K562 (cell line): ENCODE data around the gene PHF1. TPM values are rescaled to one million over a fixed set of nuclear protein-coding genes. Genes with fewer than 3 reads are reported as not detected.

Source experiments
- KDM2B ChIP-seq: fragments of 250-450 bp; sonication (Bioruptor Pico); IDR thresholded peaks from 2 replicates; pipeline ENCODE4 v1.8.0; 2021; ENCODE audit warnings: mild to moderate bottlenecking, moderate library complexity
- LARP7 ChIP-seq: fragments of 450-650 bp; IDR thresholded peaks from 2 replicates; pipeline ENCODE4 v1.6.1; 2016
- POLR2B ChIP-seq: fragments of 450-650 bp; IDR thresholded peaks from 2 replicates; pipeline ENCODE4 v1.6.1; 2018; ENCODE audit warnings: low read depth; ENCODE audit not compliant: partially characterized antibody
- TCF7 ChIP-seq: sonication (generic); IDR thresholded peaks from 2 replicates; pipeline ENCODE4 v1.6.1; 2016; ENCODE audit warnings: antibody characterized with exemption, borderline replicate concordance
- ZBTB40 ChIP-seq, 2 experiments: fragments of 450-650 bp in 1 of 2; sonication (generic) in 1 of 2; formaldehyde crosslinking in 1 of 2; IDR thresholded peaks; 2 replicates each; pipeline versions ENCODE4 v1.7.1 to v1.9.0; 2016 to 2022; ENCODE audit warnings: inconsistent platforms in 1 of 2, mild to moderate bottlenecking in 1 of 2, missing genetic modification reagents in 1 of 2
- ZFP30 ChIP-seq: fragments of 250-450 bp; sonication (Bioruptor Pico); IDR thresholded peaks from 2 replicates; pipeline ENCODE4 v1.8.0; 2022; ENCODE audit warnings: moderate library complexity, mild to moderate bottlenecking, inconsistent platforms, borderline replicate concordance
- ZFX ChIP-seq: sonication (generic); formaldehyde crosslinking; IDR thresholded peaks from 2 replicates; pipeline ENCODE4 v1.8.0; 2022; ENCODE audit warnings: mild to moderate bottlenecking, missing genetic modification reagents, moderate library complexity
- ZNF124 ChIP-seq: sonication (generic); formaldehyde crosslinking; IDR thresholded peaks from 2 replicates; pipeline ENCODE4 v1.8.1; 2022; ENCODE audit warnings: missing genetic modification reagents
- polyA plus RNA-seq, 8 experiments: library from polyadenylated mRNA; depleted of rRNA in 4 of 8; stranded (reverse) in 5 of 8; unstranded in 3 of 8; fragments of >200 nt; fragmentation: Nextera tagmentation in 2 of 8; fragmentation: Illumina TruSeq in 1 of 8; extraction: Ambion mirVana in 2 of 8; extraction: Trizol in 1 of 8; gene quantifications; 2 replicates each; pipeline versions ENCODE4 v1.2.1 to v1.2.3, GENCODE V29; 2011 to 2014; ENCODE audit warnings: inconsistent platforms in 1 of 8, missing spikeins in 1 of 8
- total RNA-seq, 7 experiments: library from RNA; depleted of rRNA in 6 of 7; stranded (reverse); fragments of >200 nt in 6 of 7; fragmentation: Illumina TruSeq in 2 of 7; extraction: Trizol in 2 of 7; gene quantifications; 2 replicates each; pipeline versions ENCODE4 v1.2.1 to v1.2.3, GENCODE V29; 2011 to 2021; ENCODE audit warnings: low replicate concordance in 1 of 7
- TF ChIP-seq, protein P1 (sequence below): fragments of 250-450 bp; sonication (Bioruptor Pico); IDR thresholded peaks from 2 replicates; pipeline ENCODE4 v1.4.0; 2020

Gene PHF1
- total and polyA plus RNA-seq, 9 of the 15 experiments (the other 6 are each of a cell fraction or from before 2014, with no cell fraction given) = 3.7 to 64.2 (median 33.7) TPM

DNA sequence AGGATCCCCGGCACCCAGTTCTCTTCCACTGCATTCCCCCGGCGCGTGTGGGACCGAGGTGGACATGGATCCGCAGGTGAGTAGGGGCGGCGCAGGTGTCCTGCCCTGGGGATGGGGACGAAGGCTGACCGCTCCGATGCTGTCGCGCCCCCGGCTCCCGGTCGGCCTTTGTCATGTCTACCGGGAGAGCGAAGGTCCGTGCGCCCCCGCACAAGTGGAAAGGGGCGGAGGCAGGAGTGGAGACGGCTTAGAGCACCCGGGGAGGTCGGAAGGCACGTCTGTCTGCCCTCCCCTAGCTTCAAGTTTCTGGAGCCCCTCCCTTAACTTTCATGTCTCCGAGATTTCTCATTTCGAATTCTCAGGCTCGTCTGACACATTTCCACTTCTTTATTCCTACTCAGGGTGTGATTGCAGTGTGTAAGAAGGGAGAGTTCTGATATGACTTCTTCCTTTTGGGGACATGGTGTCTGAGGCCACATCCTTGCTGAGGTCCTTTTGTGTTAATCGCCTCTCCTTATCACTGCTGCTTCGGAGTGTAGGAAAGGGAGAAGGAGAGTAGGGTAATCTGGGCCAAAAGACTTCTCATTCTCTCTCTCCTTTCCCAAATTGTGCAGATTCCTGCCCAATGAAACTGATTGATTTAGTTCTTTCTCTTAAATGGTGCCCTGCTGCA lies 18.8 kb upstream of the PHF1 start (continued):
- TF ChIP-seq ZBTB40 (IDR thresholded peaks at IDR 0.05) (0 out of 2 replicates have a peak, but pooled peaks have one; percentile 11), ZBTB40 (CRISPR knock-in tag; IDR thresholded peaks at IDR 0.05) (0 out of 2 replicates have a peak, but pooled peaks have one; percentile 36), TCF7 (peak; percentile 69; the same call in 1 of the 2 replicates), LARP7 (0 out of 2 replicates have a peak, but pooled peaks have one; percentile 67), KDM2B (CRISPR knock-in tag) (0 out of 2 replicates have a peak, but pooled peaks have one; percentile 27), ZFX (CRISPR knock-in tag) (peak; percentile 41; the same call in 1 of the 2 replicates), ZNF124 (CRISPR knock-in tag) (no peak), ZFP30 (CRISPR knock-in tag) (0 out of 2 replicates have a peak, but pooled peaks have one; percentile 39), POLR2B (no peak)
- TF ChIP-seq, protein P1, sequence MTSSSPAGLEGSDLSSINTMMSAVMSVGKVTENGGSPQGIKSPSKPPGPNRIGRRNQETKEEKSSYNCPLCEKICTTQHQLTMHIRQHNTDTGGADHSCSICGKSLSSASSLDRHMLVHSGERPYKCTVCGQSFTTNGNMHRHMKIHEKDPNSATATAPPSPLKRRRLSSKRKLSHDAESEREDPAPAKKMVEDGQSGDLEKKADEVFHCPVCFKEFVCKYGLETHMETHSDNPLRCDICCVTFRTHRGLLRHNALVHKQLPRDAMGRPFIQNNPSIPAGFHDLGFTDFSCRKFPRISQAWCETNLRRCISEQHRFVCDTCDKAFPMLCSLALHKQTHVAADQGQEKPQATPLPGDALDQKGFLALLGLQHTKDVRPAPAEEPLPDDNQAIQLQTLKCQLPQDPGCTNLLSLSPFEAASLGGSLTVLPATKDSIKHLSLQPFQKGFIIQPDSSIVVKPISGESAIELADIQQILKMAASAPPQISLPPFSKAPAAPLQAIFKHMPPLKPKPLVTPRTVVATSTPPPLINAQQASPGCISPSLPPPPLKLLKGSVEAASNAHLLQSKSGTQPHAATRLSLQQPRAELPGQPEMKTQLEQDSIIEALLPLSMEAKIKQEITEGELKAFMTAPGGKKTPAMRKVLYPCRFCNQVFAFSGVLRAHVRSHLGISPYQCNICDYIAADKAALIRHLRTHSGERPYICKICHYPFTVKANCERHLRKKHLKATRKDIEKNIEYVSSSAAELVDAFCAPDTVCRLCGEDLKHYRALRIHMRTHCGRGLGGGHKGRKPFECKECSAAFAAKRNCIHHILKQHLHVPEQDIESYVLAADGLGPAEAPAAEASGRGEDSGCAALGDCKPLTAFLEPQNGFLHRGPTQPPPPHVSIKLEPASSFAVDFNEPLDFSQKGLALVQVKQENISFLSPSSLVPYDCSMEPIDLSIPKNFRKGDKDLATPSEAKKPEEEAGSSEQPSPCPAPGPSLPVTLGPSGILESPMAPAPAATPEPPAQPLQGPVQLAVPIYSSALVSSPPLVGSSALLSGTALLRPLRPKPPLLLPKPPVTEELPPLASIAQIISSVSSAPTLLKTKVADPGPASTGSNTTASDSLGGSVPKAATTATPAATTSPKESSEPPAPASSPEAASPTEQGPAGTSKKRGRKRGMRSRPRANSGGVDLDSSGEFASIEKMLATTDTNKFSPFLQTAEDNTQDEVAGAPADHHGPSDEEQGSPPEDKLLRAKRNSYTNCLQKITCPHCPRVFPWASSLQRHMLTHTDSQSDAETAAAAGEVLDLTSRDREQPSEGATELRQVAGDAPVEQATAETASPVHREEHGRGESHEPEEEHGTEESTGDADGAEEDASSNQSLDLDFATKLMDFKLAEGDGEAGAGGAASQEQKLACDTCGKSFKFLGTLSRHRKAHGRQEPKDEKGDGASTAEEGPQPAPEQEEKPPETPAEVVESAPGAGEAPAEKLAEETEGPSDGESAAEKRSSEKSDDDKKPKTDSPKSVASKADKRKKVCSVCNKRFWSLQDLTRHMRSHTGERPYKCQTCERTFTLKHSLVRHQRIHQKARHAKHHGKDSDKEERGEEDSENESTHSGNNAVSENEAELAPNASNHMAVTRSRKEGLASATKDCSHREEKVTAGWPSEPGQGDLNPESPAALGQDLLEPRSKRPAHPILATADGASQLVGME (CRISPR knock-in tag) = 0 out of 2 replicates have a peak, but pooled peaks have one; percentile 23
